Endodermal cell (in vitro differentiated cells): ENCODE measurements around the gene BCAM. TPM values are rescaled to one million over a fixed set of nuclear protein-coding genes. Genes with fewer than 3 reads are reported as not detected.

Experiments used
- DNase-seq: peaks from one replicate; pipeline ENCODE4 v3.0.0-alpha.2; 2017
- H3K27ac ChIP-seq: 2 replicates; pipeline ENCODE4 v1.5.1; 2013; ENCODE audit warnings: mild to moderate bottlenecking, low read depth, low read length, moderate library complexity
- H3K27me3 ChIP-seq: 2 replicates; pipeline ENCODE4 v1.6.1; 2013; ENCODE audit warnings: mild to moderate bottlenecking, low read length, moderate library complexity; ENCODE audit not compliant: insufficient read depth, control insufficient read depth, poor library complexity, severe bottlenecking
- H3K36me3 ChIP-seq: 2 replicates; pipeline ENCODE4 v1.7.0; 2013; ENCODE audit warnings: mild to moderate bottlenecking, low read length, moderate library complexity; ENCODE audit not compliant: control insufficient read depth, insufficient read depth
- H3K4me1 ChIP-seq: one replicate; pipeline ENCODE4 v1.7.0; 2013; ENCODE audit warnings: low read length; ENCODE audit not compliant: control insufficient read depth, insufficient read depth
- H3K4me3 ChIP-seq: 2 replicates; pipeline ENCODE4 v1.5.1; 2013; ENCODE audit warnings: mild to moderate bottlenecking, low read length, moderate library complexity
- H3K9ac ChIP-seq: 2 replicates; pipeline ENCODE4 v1.6.1; 2013; ENCODE audit warnings: mild to moderate bottlenecking, low read length, moderate library complexity; ENCODE audit not compliant: poor library complexity, severe bottlenecking; ENCODE audit errors: extremely low read depth
- H3K9me3 ChIP-seq: 2 replicates; pipeline ENCODE4 v1.6.1; 2013; ENCODE audit warnings: mild to moderate bottlenecking, low read length, moderate library complexity; ENCODE audit not compliant: control insufficient read depth
- H3K27ac Mint-ChIP-seq: 2 replicates; pipeline ENCODE4 v1.8.0; 2020; ENCODE audit warnings: mixed read lengths
- H3K27me3 Mint-ChIP-seq: 2 replicates; pipeline ENCODE4 v1.8.0; 2021; ENCODE audit warnings: mild to moderate bottlenecking, mixed read lengths; ENCODE audit not compliant: insufficient read depth
- H3K36me3 Mint-ChIP-seq: 2 replicates; pipeline ENCODE4 v1.8.0; 2020; ENCODE audit warnings: low read depth, mixed read lengths
- H3K4me1 Mint-ChIP-seq: 2 replicates; pipeline ENCODE4 v1.8.0; 2020; ENCODE audit warnings: mixed read lengths
- H3K4me3 Mint-ChIP-seq: 2 replicates; pipeline ENCODE4 v1.8.0; 2020; ENCODE audit warnings: mild to moderate bottlenecking, moderate library complexity, mixed read lengths
- H3K9me3 Mint-ChIP-seq: 2 replicates; pipeline ENCODE4 v1.8.0; 2020; ENCODE audit warnings: mild to moderate bottlenecking, mixed read lengths
- CTCF ChIP-seq: fragments of 200-600 bp; sonication (generic); conservative IDR thresholded peaks from 2 replicates; pipeline ENCODE4 v1.5.0; 2021; ENCODE audit warnings: antibody characterized with exemption, mild to moderate bottlenecking
- WGBS, 2 experiments: methylation state at CpG; one replicate each; pipeline versions ENCODE4 v1.1.5 to v1.1.7; 2013; ENCODE audit warnings: missing lambda C conversion rate in 2 of 2, mixed read lengths in 1 of 2; ENCODE audit not compliant: insufficient coverage in 1 of 2, insufficient read length in 1 of 2; 5-methylcytosine and 5-hydroxymethylcytosine counted together
- total RNA-seq, 2 donors: library from RNA; stranded (reverse); fragmentation: NEBNext Ultra II Directional in 1 of 2; extraction: Animal tissue kit (Norgen Biotek cat#: 25700) in 1 of 2; gene quantifications; 2 replicates in 1 of 2; 3 replicates in 1 of 2; pipeline ENCODE4 v1.2.1, GENCODE V29; 2021

Gene BCAM
- total RNA-seq, 2 donors from 2014 or later: 62.9 to 64.0 TPM

DNA sequence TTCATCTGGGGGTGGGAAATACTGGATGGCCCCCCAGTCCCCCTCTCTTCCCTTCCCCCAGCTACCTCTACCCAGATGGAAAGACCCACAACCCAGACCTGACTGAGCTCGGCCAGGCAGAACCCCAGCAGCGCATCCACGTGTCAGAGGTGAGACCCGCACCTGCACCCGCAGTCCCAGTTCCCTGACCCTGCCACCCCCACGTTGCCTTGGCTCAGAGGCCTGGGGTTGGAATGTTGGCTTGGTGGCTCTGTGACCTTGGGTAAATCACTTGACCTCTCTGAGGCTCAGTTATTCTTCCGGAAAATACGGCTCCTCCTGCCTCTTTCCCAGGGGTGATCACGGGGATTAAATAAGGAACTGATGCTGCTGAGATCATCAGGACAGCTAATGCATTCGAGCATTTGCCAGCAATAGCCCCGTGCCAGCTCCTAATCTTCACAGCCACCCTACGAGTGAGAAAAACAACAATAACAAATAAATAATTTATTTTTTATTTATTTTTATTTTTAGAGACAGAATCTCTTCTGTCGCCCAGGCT, 18.9 kb upstream of the BCAM start:
- no peaks in the 10 kb centered on the region for H3K36me3 ChIP-seq
- no peak overlapping the region for H3K27ac ChIP-seq
- Mint-ChIP-seq H3K36me3 (peaks cover 8% of the 10 kb centered on the region), H3K27ac (no peak overlapping the region), H3K4me3 (no peak overlapping the region), H3K4me1 (peaks cover 4% of the 10 kb centered on the region), H3K9me3 (no peaks in the 10 kb centered on the region), H3K27me3 (no peaks in the 10 kb centered on the region)
- no peak overlapping the region for H3K4me3 ChIP-seq
- WGBS, 2 experiments: 91 to 94% methylated on average over 4 to 12 of the region's 13 CpGs
- no peak for TF ChIP-seq CTCF
- H3K4me1 ChIP-seq: no peaks in the 10 kb centered on the region
- no peak overlapping the region for H3K9ac ChIP-seq
- H3K9me3 ChIP-seq: no peaks in the 10 kb centered on the region
- H3K27me3 ChIP-seq: no peaks in the 10 kb centered on the region
- no peak for DNase-seq

GRCh38 chr19:44792281-44792680, 16.6 kb upstream of the BCAM start:
- no peak overlapping the region for H3K9ac ChIP-seq
- WGBS, 2 experiments: 89 to 90% methylated on average over 8 to 9 of the region's 9 CpGs
- H3K4me3 ChIP-seq: no peak overlapping the region

DNA sequence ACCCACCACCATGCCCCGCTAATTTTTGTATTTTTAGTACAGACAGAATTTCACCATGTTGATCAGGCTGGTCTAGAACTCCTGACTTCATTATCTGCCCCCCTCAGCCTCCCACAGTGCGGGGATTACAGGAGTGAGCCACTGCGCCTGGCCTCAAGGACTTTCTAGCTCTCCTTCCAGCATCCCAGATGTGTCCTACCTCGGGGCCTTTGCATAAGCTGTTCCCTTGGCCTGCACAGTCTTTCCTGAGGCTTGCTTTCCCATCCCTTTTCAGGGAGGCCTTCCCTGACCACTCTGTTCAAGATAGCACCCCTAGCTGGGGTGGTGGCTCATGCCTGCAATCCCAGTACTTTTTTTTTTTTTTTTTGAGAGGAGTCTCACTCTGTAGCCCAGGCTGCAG, 14.3 kb upstream of the BCAM start:
- H3K27ac ChIP-seq: no peak overlapping the region
- H3K36me3 ChIP-seq: no peaks in the 10 kb centered on the region
- no peaks in the 10 kb centered on the region for H3K4me1 ChIP-seq
- H3K4me3 ChIP-seq: no peak overlapping the region
- no peak for TF ChIP-seq CTCF
- no peak for DNase-seq
- no peak overlapping the region for H3K9ac ChIP-seq
- no peaks in the 10 kb centered on the region for H3K9me3 ChIP-seq
- H3K27me3 Mint-ChIP-seq: no peaks in the 10 kb centered on the region
- no peak overlapping the region for H3K27ac Mint-ChIP-seq
- H3K27me3 ChIP-seq: no peaks in the 10 kb centered on the region
- peaks cover 20% of the 10 kb centered on the region for H3K36me3 Mint-ChIP-seq
- no peak overlapping the region for H3K4me3 Mint-ChIP-seq
- peaks cover 1% of the 10 kb centered on the region for H3K9me3 Mint-ChIP-seq
- peaks cover 19% of the 10 kb centered on the region for H3K4me1 Mint-ChIP-seq
- WGBS, 2 experiments: 95 to 100% methylated on average over 2 to 4 of the region's 4 CpGs

More at GRCh38 chr19:44792281-44792680, 16.6 kb upstream of the BCAM start:
- H3K36me3 Mint-ChIP-seq: peaks cover 15% of the 10 kb centered on the region
- no peak overlapping the region for H3K4me3 Mint-ChIP-seq
- no peak for DNase-seq
- H3K4me1 Mint-ChIP-seq: peaks cover 15% of the 10 kb centered on the region
- Histone ChIP-seq H3K4me1 (no peaks in the 10 kb centered on the region), H3K36me3 (no peaks in the 10 kb centered on the region), H3K27ac (no peak overlapping the region), H3K27me3 (no peaks in the 10 kb centered on the region), H3K9me3 (no peaks in the 10 kb centered on the region)
- no peak for TF ChIP-seq CTCF
- H3K27ac Mint-ChIP-seq: no peak overlapping the region
- no peaks in the 10 kb centered on the region for H3K27me3 Mint-ChIP-seq
- H3K9me3 Mint-ChIP-seq: peaks cover 1% of the 10 kb centered on the region
